ENCODE data around the gene NCKAP1.

DNA sequence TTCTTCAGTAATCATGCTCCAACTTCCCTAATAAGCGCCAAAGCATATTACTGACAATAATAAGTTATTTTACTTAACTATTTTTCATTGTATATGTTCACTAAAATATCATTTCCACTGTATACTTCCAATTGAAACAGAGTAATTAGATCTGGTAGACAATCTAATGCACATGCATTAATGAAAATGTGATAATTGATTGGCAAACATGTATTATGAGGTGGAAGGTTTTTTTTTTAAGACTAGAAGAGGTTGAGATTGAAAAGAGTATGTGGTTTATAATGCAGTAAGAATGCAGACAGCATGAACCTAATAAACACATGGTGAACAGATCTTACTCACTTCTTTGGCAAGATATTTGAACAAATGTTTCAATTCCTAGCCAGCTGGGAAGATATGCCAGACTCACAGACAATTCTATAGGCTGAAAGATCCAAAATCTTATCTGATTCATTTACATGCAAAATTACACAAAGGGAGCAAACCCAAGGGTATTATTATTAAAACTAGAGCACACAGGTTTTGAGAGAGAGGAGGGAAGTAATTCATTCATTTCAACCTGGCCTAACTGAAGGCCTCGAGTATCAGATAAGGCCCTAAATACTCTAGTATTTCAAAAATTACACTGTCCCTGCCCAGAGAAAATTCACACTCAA is 2.8 kb downstream of the NCKAP1 start:
- TF ChIP-seq CTCF (IDR thresholded peaks at IDR 0.05): no peak
- TF ChIP-seq EP300 (IDR thresholded peaks at IDR 0.05): no peak
- TF ChIP-seq POLR2AphosphoS5 (IDR thresholded peaks at IDR 0.05): no peak
- no peak for TF ChIP-seq POLR2A (IDR thresholded peaks at IDR 0.05)

All from suprapubic skin (tissue), 4 donors.